ENCODE results near the gene SPIB. TPM values are rescaled to one million over a fixed set of nuclear protein-coding genes. Genes with fewer than 3 reads are reported as not detected.
A peak's percentile ranks its signal among the peaks of the same experiment; 100 is the strongest.

Gene SPIB
- total RNA-seq, 4 donors from 2014 or later = not detected

GRCh38 chr19:50380751-50381151 lies 38.0 kb upstream of the SPIB start:
- H3K36me3 ChIP-seq = peaks cover 0 to 57% of the 10 kb centered on the region in 2 donors
- H3K4me3 ChIP-seq = no peak overlapping the region
- H3K27me3 ChIP-seq = no peaks in the 10 kb centered on the region
- no peak overlapping the region for H3K27ac ChIP-seq
- TF ChIP-seq POLR2AphosphoS5 (IDR thresholded peaks at IDR 0.05) = no peak
- H3K4me1 ChIP-seq = peaks cover 0 to 51% (median 10%) of the 10 kb centered on the region in 3 donors
- H3K9me3 ChIP-seq = no peaks in the 10 kb centered on the region
- no peak for ATAC-seq
- WGBS, 2 donors (ENCODE audit: low coverage in 1 of 2) = 78% methylated on average over 8 of the region's 8 CpGs; no CpG with 5 or more reads in 1 of the 2 donors

DNA sequence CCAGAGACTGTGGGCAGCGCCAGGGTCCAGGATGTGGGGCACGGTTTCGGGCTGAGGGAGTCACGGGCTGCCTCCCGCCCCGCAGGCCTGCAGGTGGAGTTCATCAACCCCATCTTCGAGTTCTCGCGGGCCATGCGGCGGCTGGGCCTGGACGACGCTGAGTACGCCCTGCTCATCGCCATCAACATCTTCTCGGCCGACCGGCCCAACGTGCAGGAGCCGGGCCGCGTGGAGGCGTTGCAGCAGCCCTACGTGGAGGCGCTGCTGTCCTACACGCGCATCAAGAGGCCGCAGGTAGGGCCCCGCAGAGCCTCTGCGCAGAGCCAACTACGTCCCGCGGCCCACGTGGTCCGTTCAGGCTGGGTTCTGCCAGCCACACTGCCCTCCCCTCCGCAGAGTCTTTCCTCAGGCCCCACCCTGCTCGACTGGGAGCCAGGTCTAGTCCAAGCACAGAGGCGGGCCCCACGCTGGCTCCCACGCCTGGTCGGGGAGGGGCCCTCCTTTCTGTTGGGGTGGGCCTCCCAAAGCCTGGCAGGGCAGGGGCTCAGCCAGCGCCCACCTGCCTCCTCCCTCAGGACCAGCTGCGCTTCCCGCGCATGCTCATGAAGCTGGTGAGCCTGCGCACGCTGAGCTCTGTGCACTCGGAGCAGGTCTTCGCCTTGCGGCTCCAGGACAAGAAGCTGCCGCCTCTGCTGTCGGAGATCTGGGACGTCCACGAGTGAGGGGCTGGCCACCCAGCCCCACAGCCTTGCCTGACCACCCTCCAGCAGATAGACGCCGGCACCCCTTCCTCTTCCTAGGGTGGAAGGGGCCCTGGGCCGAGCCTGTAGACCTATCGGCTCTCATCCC lies 36.6 kb upstream of the SPIB start:
- H3K27me3 ChIP-seq = no peaks in the 10 kb centered on the region
- no peak overlapping the region for H3K4me3 ChIP-seq
- peak overlapping the region in 1 of 4 donors; percentile 93 for H3K27ac ChIP-seq
- H3K9me3 ChIP-seq = no peaks in the 10 kb centered on the region
- peaks cover 0 to 65% of the 10 kb centered on the region in 2 donors for H3K36me3 ChIP-seq
- ATAC-seq = no peak
- H3K4me1 ChIP-seq = peaks cover 0 to 43% (median 9%) of the 10 kb centered on the region in 3 donors
- WGBS, 2 donors (ENCODE audit: low coverage in 1 of 2) = 92% methylated on average over 10 of the region's 58 CpGs; no CpG with 5 or more reads in 1 of the 2 donors
- TF ChIP-seq EP300 (IDR thresholded peaks at IDR 0.05) = no peak
- no peak for TF ChIP-seq POLR2A (IDR thresholded peaks at IDR 0.05)
- no peak for TF ChIP-seq CTCF (IDR thresholded peaks at IDR 0.05)
- TF ChIP-seq POLR2AphosphoS5 (IDR thresholded peaks at IDR 0.05) = no peak

- TF ChIP-seq EP300 (IDR thresholded peaks at IDR 0.05) (no peak), POLR2A (IDR thresholded peaks at IDR 0.05) (no peak)
- 17 to 29% methylated on average over 5 to 14 of the region's 21 CpGs for WGBS, 2 donors (ENCODE audit: low coverage in 1 of 2)
- ATAC-seq = no peak
- Histone ChIP-seq H3K4me3 (peak overlapping the region; percentile 46 to 79), H3K36me3 (peaks cover 0 to 59% of the 10 kb centered on the region in 2 donors), H3K27me3 (no peaks in the 10 kb centered on the region), H3K27ac (peak overlapping the region; percentile 45 to 93 (median 88)), H3K9me3 (no peaks in the 10 kb centered on the region), H3K4me1 (peaks cover 0 to 37% (median 7%) of the 10 kb centered on the region in 3 donors)
Observed at GRCh38 chr19:50383001-50383851, 35.5 kb upstream of the SPIB start.

- peak within 1 kb of the TSS; percentile 46 to 79 for H3K4me3 ChIP-seq
- H3K9me3 ChIP-seq = no peaks in the 10 kb centered on the region
- no peaks in the 10 kb centered on the region for H3K27me3 ChIP-seq
- WGBS, 2 donors (ENCODE audit: low coverage in 1 of 2) = 0 to 2% methylated on average over 3 to 19 of the region's 78 CpGs
- H3K36me3 ChIP-seq = peaks cover 0 to 51% of the 10 kb centered on the region in 2 donors
- H3K4me1 ChIP-seq = peaks cover 0 to 37% (median 7%) of the 10 kb centered on the region in 3 donors
- H3K27ac ChIP-seq = peak within 1 kb of the TSS; percentile 45 to 93 (median 88)
- TF ChIP-seq POLR2AphosphoS5 (IDR thresholded peaks at IDR 0.05) (peak; percentile 74), CTCF (IDR thresholded peaks at IDR 0.05) (no peak), POLR2A (IDR thresholded peaks at IDR 0.05) (peak; percentile 9 to 27)
- ATAC-seq = peak; percentile 94
Observed at GRCh38 chr19:50383852-50384684, 34.7 kb upstream of the SPIB start, which contains the start of gene POLD1. Gene POLD1 (plus strand): TSS chr19:50384347. CDS start chr19:50398852, 14,505 bp downstream.

GRCh38 chr19:50384685-50385535 lies 33.8 kb upstream of the SPIB start:
- no peak for ATAC-seq
- no peak for TF ChIP-seq POLR2AphosphoS5 (IDR thresholded peaks at IDR 0.05)
- TF ChIP-seq POLR2A (IDR thresholded peaks at IDR 0.05) = no peak
- TF ChIP-seq EP300 (IDR thresholded peaks at IDR 0.05) = no peak
- TF ChIP-seq CTCF (IDR thresholded peaks at IDR 0.05) = no peak
- peak overlapping the region; percentile 46 to 79 for H3K4me3 ChIP-seq
- peaks cover 0 to 43% of the 10 kb centered on the region in 2 donors for H3K36me3 ChIP-seq
- H3K4me1 ChIP-seq = peaks cover 0 to 32% (median 7%) of the 10 kb centered on the region in 3 donors
- 8 to 16% methylated on average over 15 to 18 of the region's 26 CpGs for WGBS, 2 donors (ENCODE audit: low coverage in 1 of 2)
- H3K27me3 ChIP-seq = no peaks in the 10 kb centered on the region
- H3K27ac ChIP-seq = peak overlapping the region; percentile 32 to 93 (median 88)
- no peaks in the 10 kb centered on the region for H3K9me3 ChIP-seq

Measured in gastroesophageal sphincter (tissue), 4 donors.